Ovary (tissue), 9 donors: ENCODE measurements around the gene NCAN. TPM values are rescaled to one million over a fixed set of nuclear protein-coding genes. Genes with fewer than 3 reads are reported as not detected.

Experiments used
- DNase-seq, 5 donors: peaks; one replicate each; pipeline ENCODE4 v3.0.0-alpha.2; 2019 to 2020
- H3K27ac ChIP-seq, 2 donors: fragments of 200-600 bp; one replicate each; pipeline versions ENCODE4 v1.5.1 to v1.8.0; 2019 to 2022
- H3K27me3 ChIP-seq: fragments of 200-600 bp; one replicate; pipeline ENCODE4 v1.8.0; 2022
- H3K36me3 ChIP-seq: fragments of 200-600 bp; sonication (generic); one replicate; pipeline ENCODE4 v1.5.1; 2019
- H3K4me1 ChIP-seq: one replicate; pipeline ENCODE4 v1.8.1; 2013; ENCODE audit warnings: mild to moderate bottlenecking, moderate library complexity; ENCODE audit not compliant: insufficient read depth
- H3K4me3 ChIP-seq: fragments of 200-600 bp; sonication (generic); one replicate; pipeline ENCODE4 v1.5.1; 2017
- H3K9me3 ChIP-seq, 2 donors: fragments of 200-600 bp in 1 of 2; sonication (generic) in 1 of 2; one replicate each; pipeline versions ENCODE4 v1.5.1 to v1.8.1; 2013 to 2019; ENCODE audit warnings: mild to moderate bottlenecking in 1 of 2, moderate library complexity in 1 of 2
- CTCF ChIP-seq, 3 donors: fragments of 450-650 bp in 2 of 3; fragments of 200-600 bp in 1 of 3; IDR thresholded peaks; one replicate each; pipeline versions ENCODE4 v1.5.1 to v1.8.0; 2016 to 2022; ENCODE audit warnings: antibody characterized with exemption in 3 of 3, mild to moderate bottlenecking in 1 of 3
- EP300 ChIP-seq: sonication (generic); formaldehyde crosslinking; IDR thresholded peaks from one replicate; pipeline ENCODE4 v1.6.1; 2017; ENCODE audit warnings: antibody characterized with exemption
- POLR2A ChIP-seq: fragments of 450-650 bp; IDR thresholded peaks from one replicate; pipeline ENCODE4 v1.6.1; 2017; ENCODE audit warnings: antibody characterized with exemption, mild to moderate bottlenecking, moderate library complexity
- WGBS, 3 donors: extraction: QIAGEN DNeasy Blood & Tissue Kit in 1 of 3; methylation state at CpG; one replicate each; pipeline versions ENCODE4 v1.1.5 to v1.1.7; 2013 to 2017; 5-methylcytosine and 5-hydroxymethylcytosine counted together
- intact Hi-C, 4 donors: fragments of 100-400 bp; cut with DNase I; formaldehyde crosslinking; loops; one replicate each; pipeline versions ENCODE4 v1.11.0 to v1.15.1; 2022 to 2023
- polyA plus RNA-seq, 2 donors: library from polyadenylated mRNA; stranded (reverse); fragments of 200-250 nt in 1 of 2; fragments of 350-450 nt in 1 of 2; fragmentation: Illumina TruSeq in 1 of 2; extraction: RNeasy Lipid Tissue Mini Kit (QIAGEN cat#74804) in 1 of 2; gene quantifications; one replicate each; pipeline ENCODE4 v1.2.3, GENCODE V29; 2013 to 2014
- total RNA-seq, 7 donors: library from RNA; depleted of rRNA in 2 of 7; stranded (reverse); fragments of >200 nt in 2 of 7; fragmentation: NEBNext Ultra II Directional in 3 of 7; extraction: Animal tissue kit (Norgen Biotek cat#: 25700) in 3 of 7; gene quantifications; one replicate each; pipeline versions ENCODE4 v1.1.0 to v1.2.4, GENCODE V29; 2016 to 2023
- donor health status: DM: no; HTN: no; CAD: no; lungs with moderate emphysema.
- donor health status: DM: no; HTN: no; CAD: no.
- donor health status: Bipolar disorder and iron deficiency.
- donor health status: DM: yes; HTN: yes; CAD: no.
- donor health status: DM: no; HTN: no; CAD: no.
- donor health status: DM: yes; HTN: yes; CAD: no.

Gene NCAN
- total and polyA plus RNA-seq, 9 donors, result not detected

- peak within 1 kb of the TSS; percentile 90 to 93 for H3K27ac ChIP-seq
- peak; percentile 99 to 100 (median 99) for DNase-seq
- TF ChIP-seq CTCF (IDR thresholded peaks at IDR 0.05) (no peak), POLR2A (peak; percentile 52)
- WGBS, 3 donors, result 0% methylated on average over 53 of the region's 53 CpGs
- peaks cover 4% of the 10 kb centered on the region for H3K4me1 ChIP-seq
- intact Hi-C loops, result no loop called here
- no peaks in the 10 kb centered on the region for H3K27me3 ChIP-seq
- H3K4me3 ChIP-seq, result peak within 1 kb of the TSS; percentile 99
- H3K9me3 ChIP-seq, result no peaks in the 10 kb centered on the region
- no peaks in the 10 kb centered on the region for H3K36me3 ChIP-seq
These were observed 19.5 kb upstream of the NCAN start, which contains the start of the genes BORCS8 and RFXANK for GRCh38 chr19:19192078-19192882. BORCS8 (minus strand) TSS chr19:19192152; CDS start chr19:19192117, 35 bp downstream. RFXANK (plus strand) TSS chr19:19192258; CDS start chr19:19193947, 1,689 bp downstream.

- Histone ChIP-seq H3K4me1 (peaks cover 4% of the 10 kb centered on the region), H3K27ac (peak overlapping the region in 1 of 2 donors; percentile 93), H3K36me3 (peaks cover under 1% of the 10 kb centered on the region), H3K27me3 (no peaks in the 10 kb centered on the region), H3K9me3 (no peaks in the 10 kb centered on the region), H3K4me3 (peak overlapping the region; percentile 99)
- no peak for TF ChIP-seq EP300
- TF ChIP-seq CTCF (IDR thresholded peaks at IDR 0.05), result no peak
- TF ChIP-seq POLR2A, result no peak
- WGBS, 3 donors, result 1% methylated on average over 22 of the region's 22 CpGs
- DNase-seq, result no peak
- intact Hi-C loops, result no loop called here
These were observed 18.8 kb upstream of the NCAN start for GRCh38 chr19:19192910-19193423.

GRCh38 chr19:19193926-19194325, 17.8 kb upstream of the NCAN start:
- TF ChIP-seq CTCF (IDR thresholded peaks at IDR 0.05) (no peak), POLR2A (no peak), EP300 (no peak)
- Histone ChIP-seq H3K27me3 (no peaks in the 10 kb centered on the region), H3K4me1 (peaks cover 4% of the 10 kb centered on the region), H3K36me3 (peaks cover 2% of the 10 kb centered on the region), H3K4me3 (no peak overlapping the region), H3K27ac (peak overlapping the region in 1 of 2 donors; percentile 19), H3K9me3 (no peaks in the 10 kb centered on the region)
- DNase-seq, result no peak
- 61 to 67% (median 64%) methylated on average over 5 of the region's 5 CpGs for WGBS, 3 donors
- intact Hi-C loops, result no loop called here

- H3K36me3 ChIP-seq, result peaks cover 2% of the 10 kb centered on the region
- no peaks in the 10 kb centered on the region for H3K9me3 ChIP-seq
- H3K4me3 ChIP-seq, result peak overlapping the region; percentile 51
- H3K4me1 ChIP-seq, result peaks cover 3% of the 10 kb centered on the region
- H3K27me3 ChIP-seq, result no peaks in the 10 kb centered on the region
- no peak for DNase-seq
- intact Hi-C loops, result no loop called here
- 65 to 76% (median 71%) methylated on average over 19 of the region's 19 CpGs for WGBS, 3 donors
- TF ChIP-seq CTCF (IDR thresholded peaks at IDR 0.05), result no peak
- no peak for TF ChIP-seq EP300
- TF ChIP-seq POLR2A, result no peak
- no peak overlapping the region for H3K27ac ChIP-seq
These were observed 9.8 kb upstream of the NCAN start for GRCh38 chr19:19201697-19202630.
